GM12801 (cell line): ENCODE results near the gene TTC9B.

Experiments
- TF ChIP-seq, protein P1 (sequence below): IDR thresholded peaks from one replicate; pipeline ENCODE4 v1.5.1; 2011; ENCODE audit warnings: control low read depth; ENCODE audit not compliant: insufficient read length; ENCODE audit errors: extremely low read depth

The TTC9B gene

GRCh38 chr19:40224342-40225150 lies 6.4 kb upstream of the TTC9B start:
- TF ChIP-seq, protein P1, sequence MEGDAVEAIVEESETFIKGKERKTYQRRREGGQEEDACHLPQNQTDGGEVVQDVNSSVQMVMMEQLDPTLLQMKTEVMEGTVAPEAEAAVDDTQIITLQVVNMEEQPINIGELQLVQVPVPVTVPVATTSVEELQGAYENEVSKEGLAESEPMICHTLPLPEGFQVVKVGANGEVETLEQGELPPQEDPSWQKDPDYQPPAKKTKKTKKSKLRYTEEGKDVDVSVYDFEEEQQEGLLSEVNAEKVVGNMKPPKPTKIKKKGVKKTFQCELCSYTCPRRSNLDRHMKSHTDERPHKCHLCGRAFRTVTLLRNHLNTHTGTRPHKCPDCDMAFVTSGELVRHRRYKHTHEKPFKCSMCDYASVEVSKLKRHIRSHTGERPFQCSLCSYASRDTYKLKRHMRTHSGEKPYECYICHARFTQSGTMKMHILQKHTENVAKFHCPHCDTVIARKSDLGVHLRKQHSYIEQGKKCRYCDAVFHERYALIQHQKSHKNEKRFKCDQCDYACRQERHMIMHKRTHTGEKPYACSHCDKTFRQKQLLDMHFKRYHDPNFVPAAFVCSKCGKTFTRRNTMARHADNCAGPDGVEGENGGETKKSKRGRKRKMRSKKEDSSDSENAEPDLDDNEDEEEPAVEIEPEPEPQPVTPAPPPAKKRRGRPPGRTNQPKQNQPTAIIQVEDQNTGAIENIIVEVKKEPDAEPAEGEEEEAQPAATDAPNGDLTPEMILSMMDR: no peak

GRCh38 chr19:40223135-40223822 lies 5.1 kb upstream of the TTC9B start:
- TF ChIP-seq, protein P1: no peak

DNA sequence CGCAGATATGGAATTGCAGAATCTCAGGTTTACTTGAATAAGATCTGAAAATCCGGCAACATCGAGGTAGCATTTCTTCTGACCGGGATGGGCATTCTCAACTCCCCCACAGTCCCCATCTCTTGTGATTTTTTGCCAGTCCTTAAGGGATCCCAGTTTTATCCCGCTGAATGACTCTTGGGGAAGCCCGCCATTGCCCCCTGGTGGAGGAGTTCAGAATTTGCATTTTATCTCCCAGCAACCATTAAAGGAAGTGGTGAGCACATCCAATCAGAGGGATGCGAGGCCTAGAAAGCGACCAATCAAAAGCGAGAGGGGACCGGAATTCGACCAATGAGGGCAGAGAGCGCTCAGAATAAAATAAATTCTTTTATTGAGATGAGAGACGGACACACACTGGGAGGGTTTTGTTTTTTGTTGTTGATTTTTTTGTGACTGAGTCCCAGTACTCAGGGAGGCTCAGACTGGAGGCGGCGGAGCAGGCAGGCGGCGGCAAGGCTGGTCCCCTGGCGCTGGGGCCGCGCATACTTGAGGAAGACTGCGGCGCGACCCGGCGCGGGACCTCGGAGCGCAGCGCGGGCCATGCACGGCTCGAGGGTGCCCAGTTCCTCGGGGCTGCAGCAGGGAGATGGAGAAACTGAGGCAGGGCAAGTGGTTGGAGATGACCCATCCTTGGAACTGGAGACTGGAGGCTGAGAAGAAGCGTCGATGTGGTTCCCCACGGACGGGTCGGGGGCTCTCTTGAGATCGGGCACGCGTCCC lies 3.9 kb upstream of the TTC9B start:
- TF ChIP-seq, protein P1: no peak

DNA sequence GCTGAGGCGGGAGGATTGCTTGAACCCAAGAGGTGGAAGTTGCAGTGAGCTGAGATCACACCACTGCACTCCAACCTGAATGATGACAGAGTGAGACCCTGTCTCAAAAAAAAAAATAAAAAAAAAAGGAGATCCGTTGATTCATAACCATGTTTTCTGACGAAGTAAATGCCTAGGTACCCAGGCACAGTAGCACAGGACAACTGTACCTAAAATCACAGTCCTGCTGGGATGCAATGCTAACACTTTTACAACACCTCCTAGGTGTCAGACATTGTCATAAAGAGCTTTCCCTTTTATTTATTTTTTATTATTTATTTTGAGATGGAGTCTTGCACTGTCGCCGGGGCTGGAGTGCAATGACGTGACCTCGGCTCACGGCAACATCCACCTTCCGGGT lies 2.5 kb upstream of the TTC9B start:
- TF ChIP-seq, protein P1: no peak

GRCh38 chr19:40219721-40220276 lies 1.6 kb upstream of the TTC9B start:
- TF ChIP-seq, protein P1: no peak

- TF ChIP-seq, protein P1: no peak
Measured at GRCh38 chr19:40217027-40217810, 965 bp downstream of the TTC9B start.
